ENCODE measurements around the gene SVOPL.
"Not testable (repeated sequence)": the region's sequence is repeated elsewhere in the genome, so short reads cannot be mapped to it uniquely, and the experiment has no call there.

The SVOPL gene

DNA sequence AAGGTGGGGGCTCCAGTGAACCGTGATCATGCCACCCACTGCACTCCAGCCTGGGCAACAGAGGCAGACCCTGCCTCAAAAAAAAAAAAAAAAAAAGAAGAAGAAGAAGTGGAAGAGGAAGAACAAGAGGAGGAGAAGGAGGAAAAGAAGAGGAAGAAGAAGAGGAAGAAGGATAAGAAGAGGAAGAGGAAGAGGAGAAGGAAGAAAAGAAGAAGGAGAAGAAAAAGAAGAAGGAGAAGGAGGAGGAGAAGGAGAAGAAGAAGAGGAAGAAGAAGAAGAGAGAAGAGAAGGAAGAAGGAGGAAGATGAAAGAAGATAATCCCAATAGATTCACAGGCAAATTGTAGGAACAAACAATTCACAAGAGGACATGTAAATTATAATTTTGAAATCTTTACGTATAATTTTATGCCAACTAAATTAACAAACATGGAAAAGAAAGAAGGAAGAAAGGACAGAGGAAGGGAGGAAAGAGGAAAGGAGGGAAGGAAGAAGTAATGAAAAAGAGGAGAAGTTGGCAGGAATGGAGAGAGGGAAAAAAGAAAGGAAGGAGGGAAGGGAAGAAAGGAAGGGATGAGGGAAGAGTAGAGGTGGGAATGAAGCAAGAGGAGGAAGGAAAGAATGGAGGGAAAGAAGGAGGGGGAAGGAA lies 3.5 kb downstream of the SVOPL start:
- DNase-seq, result no peak
- Histone ChIP-seq H3K9ac (ENCODE audit: low read length) (no peak overlapping the region), H3K4ac (ENCODE audit: low read depth in 1 of 2, low read length in 2 of 2) (no peak overlapping the region), H3K9me3 (ENCODE audit: control insufficient read depth, low read length) (peaks cover 4% of the 10 kb centered on the region), H2BK15ac (ENCODE audit: low read depth, poor library complexity, severe bottlenecking) (no peak overlapping the region), H3K4me3 (ENCODE audit: insufficient read depth in 1 of 2, low read depth in 1 of 2, low read length in 2 of 2) (no peak overlapping the region), H2BK120ac (ENCODE audit: low read depth, low read length) (no peak overlapping the region), H3K14ac (ENCODE audit: low read length in 2 of 2) (no peak overlapping the region), H3K23ac (ENCODE audit: low read length in 2 of 2) (no peak overlapping the region), H4K8ac (ENCODE audit: low read length) (no peak overlapping the region), H3K36me3 (ENCODE audit: control insufficient read depth in 1 of 2, insufficient read depth in 2 of 2, low read depth in 1 of 2, low read length in 2 of 2) (no peaks in the 10 kb centered on the region), H3K27me3 (ENCODE audit: control insufficient read depth in 1 of 2, insufficient read depth in 1 of 2, low read length in 2 of 2) (peaks cover 0 to 9% of the 10 kb centered on the region in 2 experiments), H4K91ac (ENCODE audit: low read length) (no peak overlapping the region), H3K4me1 (ENCODE audit: control insufficient read depth, insufficient read depth, low read depth, low read length) (no peaks in the 10 kb centered on the region), H3K4me2 (ENCODE audit: low read length, poor library complexity, severe bottlenecking) (no peak overlapping the region), H2AK5ac (ENCODE audit: low read length, severe bottlenecking) (no peak overlapping the region), H2BK12ac (ENCODE audit: low read length in 2 of 2) (no peak overlapping the region), H2BK5ac (ENCODE audit: low read depth, low read length, poor library complexity, severe bottlenecking) (no peak overlapping the region), H3K79me1 (replicated peaks; ENCODE audit: low read length, poor library complexity, severe bottlenecking) (no peaks in the 10 kb centered on the region), H3K27ac (ENCODE audit: low read length, poor library complexity, severe bottlenecking) (no peak overlapping the region), H2AFZ (ENCODE audit: low read depth, low read length) (no peak overlapping the region), H3K18ac (ENCODE audit: low read depth in 1 of 2, low read length in 2 of 2) (no peak overlapping the region)
- WGBS, result 56% methylated on average over 1 of the region's 2 CpGs

DNA sequence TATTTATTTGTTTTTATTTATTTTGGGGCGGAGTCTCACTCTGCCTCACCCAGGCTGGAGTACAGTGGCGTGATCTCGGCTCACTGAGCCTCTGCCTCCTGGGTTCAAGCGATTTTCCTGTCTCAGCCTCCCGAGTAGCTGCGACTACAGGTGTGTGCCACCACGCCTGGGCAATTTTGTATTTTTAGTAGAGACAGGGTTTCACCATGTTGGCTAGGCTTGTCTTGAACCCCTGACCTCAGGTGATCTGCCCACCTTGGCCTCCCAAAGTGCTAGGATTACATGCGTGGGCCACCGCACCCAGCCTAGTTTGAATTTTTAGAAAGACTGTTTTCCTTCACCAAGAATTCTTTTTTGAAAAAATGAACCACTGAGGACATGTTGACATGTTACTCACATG lies 5.4 kb downstream of the SVOPL start:
- H4K8ac ChIP-seq (ENCODE audit: low read length); H3K27me3 ChIP-seq (ENCODE audit: control insufficient read depth in 1 of 2, insufficient read depth in 1 of 2, low read length in 2 of 2); H3K27ac ChIP-seq (ENCODE audit: low read length, poor library complexity, severe bottlenecking); H3K36me3 ChIP-seq (ENCODE audit: control insufficient read depth in 1 of 2, insufficient read depth in 2 of 2, low read depth in 1 of 2, low read length in 2 of 2); H3K23ac ChIP-seq (ENCODE audit: low read length in 2 of 2); H2BK120ac ChIP-seq (ENCODE audit: low read depth, low read length); H3K79me1 ChIP-seq (replicated peaks; ENCODE audit: low read length, poor library complexity, severe bottlenecking); H2BK12ac ChIP-seq (ENCODE audit: low read length in 2 of 2); H2AK5ac ChIP-seq (ENCODE audit: low read length, severe bottlenecking); H4K91ac ChIP-seq (ENCODE audit: low read length); H3K4ac ChIP-seq (ENCODE audit: low read depth in 1 of 2, low read length in 2 of 2); H3K4me3 ChIP-seq (ENCODE audit: insufficient read depth in 1 of 2, low read depth in 1 of 2, low read length in 2 of 2); H3K18ac ChIP-seq (ENCODE audit: low read depth in 1 of 2, low read length in 2 of 2); H2BK15ac ChIP-seq (ENCODE audit: low read depth, poor library complexity, severe bottlenecking); H3K9me3 ChIP-seq (ENCODE audit: control insufficient read depth, low read length); H3K4me2 ChIP-seq (ENCODE audit: low read length, poor library complexity, severe bottlenecking); DNase-seq; H3K14ac ChIP-seq (ENCODE audit: low read length in 2 of 2); H2AFZ ChIP-seq (ENCODE audit: low read depth, low read length); H3K9ac ChIP-seq (ENCODE audit: low read length); H2BK5ac ChIP-seq (ENCODE audit: low read depth, low read length, poor library complexity, severe bottlenecking); H3K4me1 ChIP-seq (ENCODE audit: control insufficient read depth, insufficient read depth, low read depth, low read length): not testable (repeated sequence)
- 90% methylated on average over 9 of the region's 9 CpGs for WGBS

DNA sequence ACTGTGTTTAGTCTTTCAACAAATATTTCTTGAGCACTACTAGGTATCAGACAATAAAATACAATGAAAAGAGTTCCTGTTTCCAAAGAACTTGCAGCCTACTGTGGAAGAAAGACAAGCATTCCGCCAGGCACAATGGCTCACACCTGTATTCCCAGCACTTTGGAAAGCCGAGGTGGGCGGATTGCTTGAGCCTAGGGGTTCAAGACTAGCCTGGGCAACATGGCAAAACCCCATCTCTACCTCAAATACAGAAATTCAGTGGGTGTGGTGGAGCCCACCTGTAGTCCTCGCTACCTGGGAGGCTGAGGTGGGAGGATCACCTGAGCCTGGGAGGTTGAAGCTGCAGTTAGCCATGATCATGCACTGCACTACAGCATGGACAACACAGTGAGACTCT lies 6.1 kb downstream of the SVOPL start:
- Histone ChIP-seq H2BK5ac (ENCODE audit: low read depth, low read length, poor library complexity, severe bottlenecking) (no peak overlapping the region), H3K9me3 (ENCODE audit: control insufficient read depth, low read length) (peaks cover 4% of the 10 kb centered on the region), H3K27ac (ENCODE audit: low read length, poor library complexity, severe bottlenecking) (no peak overlapping the region), H2BK120ac (ENCODE audit: low read depth, low read length) (no peak overlapping the region), H3K23ac (ENCODE audit: low read length in 2 of 2) (no peak overlapping the region), H3K79me1 (replicated peaks; ENCODE audit: low read length, poor library complexity, severe bottlenecking) (no peaks in the 10 kb centered on the region), H2BK12ac (ENCODE audit: low read length in 2 of 2) (no peak overlapping the region), H3K9ac (ENCODE audit: low read length) (no peak overlapping the region), H3K4ac (ENCODE audit: low read depth in 1 of 2, low read length in 2 of 2) (no peak overlapping the region), H2BK15ac (ENCODE audit: low read depth, poor library complexity, severe bottlenecking) (no peak overlapping the region), H3K4me1 (ENCODE audit: control insufficient read depth, insufficient read depth, low read depth, low read length) (no peaks in the 10 kb centered on the region), H3K36me3 (ENCODE audit: control insufficient read depth in 1 of 2, insufficient read depth in 2 of 2, low read depth in 1 of 2, low read length in 2 of 2) (no peaks in the 10 kb centered on the region), H4K91ac (ENCODE audit: low read length) (no peak overlapping the region), H4K8ac (ENCODE audit: low read length) (no peak overlapping the region), H2AK5ac (ENCODE audit: low read length, severe bottlenecking) (no peak overlapping the region), H2AFZ (ENCODE audit: low read depth, low read length) (no peak overlapping the region), H3K4me3 (ENCODE audit: insufficient read depth in 1 of 2, low read depth in 1 of 2, low read length in 2 of 2) (no peak overlapping the region), H3K4me2 (ENCODE audit: low read length, poor library complexity, severe bottlenecking) (no peak overlapping the region), H3K18ac (ENCODE audit: low read depth in 1 of 2, low read length in 2 of 2) (no peak overlapping the region), H3K14ac (ENCODE audit: low read length in 2 of 2) (no peak overlapping the region), H3K27me3 (ENCODE audit: control insufficient read depth in 1 of 2, insufficient read depth in 1 of 2, low read length in 2 of 2) (peaks cover 0 to 9% of the 10 kb centered on the region in 2 experiments)
- WGBS, result 86% methylated on average over 4 of the region's 4 CpGs
- no peak for DNase-seq

GRCh38 chr7:138691178-138691577 lies 10.0 kb downstream of the SVOPL start:
- Histone ChIP-seq H3K27ac (ENCODE audit: low read length, poor library complexity, severe bottlenecking) (no peak overlapping the region), H2BK120ac (ENCODE audit: low read depth, low read length) (no peak overlapping the region), H3K4me1 (ENCODE audit: control insufficient read depth, insufficient read depth, low read depth, low read length) (no peaks in the 10 kb centered on the region), H3K36me3 (ENCODE audit: control insufficient read depth in 1 of 2, insufficient read depth in 2 of 2, low read depth in 1 of 2, low read length in 2 of 2) (no peaks in the 10 kb centered on the region), H2BK12ac (ENCODE audit: low read length in 2 of 2) (no peak overlapping the region), H4K8ac (ENCODE audit: low read length) (no peak overlapping the region), H3K9me3 (ENCODE audit: control insufficient read depth, low read length) (no peaks in the 10 kb centered on the region), H3K9ac (ENCODE audit: low read length) (no peak overlapping the region), H2AK5ac (ENCODE audit: low read length, severe bottlenecking) (no peak overlapping the region), H3K27me3 (ENCODE audit: control insufficient read depth in 1 of 2, insufficient read depth in 1 of 2, low read length in 2 of 2) (no peaks in the 10 kb centered on the region), H2AFZ (ENCODE audit: low read depth, low read length) (no peak overlapping the region), H2BK15ac (ENCODE audit: low read depth, poor library complexity, severe bottlenecking) (no peak overlapping the region), H3K4me3 (ENCODE audit: insufficient read depth in 1 of 2, low read depth in 1 of 2, low read length in 2 of 2) (no peak overlapping the region), H3K4ac (ENCODE audit: low read depth in 1 of 2, low read length in 2 of 2) (no peak overlapping the region), H3K18ac (ENCODE audit: low read depth in 1 of 2, low read length in 2 of 2) (no peak overlapping the region), H4K91ac (ENCODE audit: low read length) (no peak overlapping the region), H2BK5ac (ENCODE audit: low read depth, low read length, poor library complexity, severe bottlenecking) (no peak overlapping the region), H3K14ac (ENCODE audit: low read length in 2 of 2) (no peak overlapping the region), H3K4me2 (ENCODE audit: low read length, poor library complexity, severe bottlenecking) (no peak overlapping the region), H3K79me1 (replicated peaks; ENCODE audit: low read length, poor library complexity, severe bottlenecking) (no peaks in the 10 kb centered on the region), H3K23ac (ENCODE audit: low read length in 2 of 2) (no peak overlapping the region)
- 66% methylated on average over 3 of the region's 5 CpGs for WGBS
- DNase-seq, result no peak

Measured in mesenchymal stem cell (in vitro differentiated cells and primary cell).